IMR-90 (cell line): ENCODE measurements around the gene TNS3.

Source experiments
- BHLHE40 ChIP-seq: fragments of 150-350 bp; IDR thresholded peaks from 2 replicates; pipeline ENCODE4 v1.6.1; 2016; ENCODE audit warnings: mild to moderate bottlenecking, low read depth, low read length
- CHD1 ChIP-seq: IDR thresholded peaks from 2 replicates; pipeline ENCODE4 v1.6.1; 2012; ENCODE audit warnings: low read depth, low read length, improper control_type of control experiment
- CTCF ChIP-seq: conservative IDR thresholded peaks from 2 replicates; pipeline ENCODE4 v1.5.1; 2012; ENCODE audit warnings: mild to moderate bottlenecking, low read depth, low read length, improper control_type of control experiment
- FOS ChIP-seq: fragments of 150-350 bp; IDR thresholded peaks from 2 replicates; pipeline ENCODE4 v1.6.1; 2016; ENCODE audit warnings: low read depth, low read length
- MAZ ChIP-seq: IDR thresholded peaks from 2 replicates; pipeline ENCODE4 v1.6.1; 2012; ENCODE audit warnings: low read depth, mild to moderate bottlenecking, low read length, improper control_type of control experiment, moderate library complexity, borderline replicate concordance
- POLR2A ChIP-seq: IDR thresholded peaks from 2 replicates; pipeline ENCODE4 v1.6.1; 2012; ENCODE audit warnings: mild to moderate bottlenecking, low read depth, low read length
- RAD21 ChIP-seq: IDR thresholded peaks from 2 replicates; pipeline ENCODE4 v1.6.1; 2012; ENCODE audit warnings: low read length, improper control_type of control experiment
- RCOR1 ChIP-seq: IDR thresholded peaks from 2 replicates; pipeline ENCODE4 v1.6.1; 2012; ENCODE audit warnings: mild to moderate bottlenecking, low read length, improper control_type of control experiment; ENCODE audit not compliant: insufficient replicate concordance
- SMC3 ChIP-seq: fragments of 150-350 bp; IDR thresholded peaks from 2 replicates; pipeline ENCODE4 v1.6.1; 2016; ENCODE audit warnings: low read depth, mild to moderate bottlenecking, antibody characterized with exemption, low read length, moderate library complexity
- TF ChIP-seq, protein P1 (sequence below): fragments of 150-350 bp; IDR thresholded peaks from 2 replicates; pipeline ENCODE4 v1.6.1; 2017; ENCODE audit warnings: mild to moderate bottlenecking, antibody characterized with exemption, low read length, low read depth
- TF ChIP-seq, protein P2 (sequence below): fragments of 150-350 bp; IDR thresholded peaks from 2 replicates; pipeline ENCODE4 v1.6.1; 2016; ENCODE audit warnings: low read depth, mild to moderate bottlenecking, low read length, moderate library complexity, borderline replicate concordance

DNA sequence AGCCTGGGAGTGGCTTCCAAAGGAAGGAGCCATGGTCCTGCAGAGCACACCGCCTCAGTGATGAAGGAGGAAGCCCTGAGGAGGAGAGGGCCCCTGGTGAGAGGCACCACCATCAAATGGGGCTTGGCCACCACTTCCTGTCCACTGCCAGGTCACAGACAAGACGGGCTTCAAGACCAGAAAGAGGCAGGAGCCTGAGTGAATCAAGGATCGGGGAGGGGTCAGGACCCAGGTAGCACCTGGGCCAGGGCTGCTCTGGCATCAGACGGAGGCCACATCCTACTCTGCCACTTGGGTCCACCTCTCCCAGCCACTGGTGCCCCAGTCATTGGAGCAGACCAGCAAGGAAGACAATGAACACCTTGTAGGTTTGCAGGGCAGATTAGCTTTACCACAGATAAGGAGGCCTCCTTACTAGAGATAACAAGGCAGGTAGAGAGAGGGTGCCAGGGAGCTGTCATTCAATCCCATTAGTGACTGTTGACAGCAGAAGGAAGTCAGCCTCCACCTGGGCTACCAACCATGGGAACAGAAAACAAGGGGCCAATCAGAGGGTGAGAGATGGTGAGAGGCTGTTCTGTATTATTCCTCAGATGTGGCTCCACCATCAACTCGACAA, 143.4 kb downstream of the TNS3 start:
- TF ChIP-seq CTCF = no peak
- TF ChIP-seq POLR2A = no peak
- no peak for TF ChIP-seq RAD21
- TF ChIP-seq, protein P1, sequence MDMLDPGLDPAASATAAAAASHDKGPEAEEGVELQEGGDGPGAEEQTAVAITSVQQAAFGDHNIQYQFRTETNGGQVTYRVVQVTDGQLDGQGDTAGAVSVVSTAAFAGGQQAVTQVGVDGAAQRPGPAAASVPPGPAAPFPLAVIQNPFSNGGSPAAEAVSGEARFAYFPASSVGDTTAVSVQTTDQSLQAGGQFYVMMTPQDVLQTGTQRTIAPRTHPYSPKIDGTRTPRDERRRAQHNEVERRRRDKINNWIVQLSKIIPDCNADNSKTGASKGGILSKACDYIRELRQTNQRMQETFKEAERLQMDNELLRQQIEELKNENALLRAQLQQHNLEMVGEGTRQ = no peak
- no peak for TF ChIP-seq MAZ
- no peak for TF ChIP-seq BHLHE40
- TF ChIP-seq SMC3 = no peak
- no peak for TF ChIP-seq CHD1
- TF ChIP-seq, protein P2, sequence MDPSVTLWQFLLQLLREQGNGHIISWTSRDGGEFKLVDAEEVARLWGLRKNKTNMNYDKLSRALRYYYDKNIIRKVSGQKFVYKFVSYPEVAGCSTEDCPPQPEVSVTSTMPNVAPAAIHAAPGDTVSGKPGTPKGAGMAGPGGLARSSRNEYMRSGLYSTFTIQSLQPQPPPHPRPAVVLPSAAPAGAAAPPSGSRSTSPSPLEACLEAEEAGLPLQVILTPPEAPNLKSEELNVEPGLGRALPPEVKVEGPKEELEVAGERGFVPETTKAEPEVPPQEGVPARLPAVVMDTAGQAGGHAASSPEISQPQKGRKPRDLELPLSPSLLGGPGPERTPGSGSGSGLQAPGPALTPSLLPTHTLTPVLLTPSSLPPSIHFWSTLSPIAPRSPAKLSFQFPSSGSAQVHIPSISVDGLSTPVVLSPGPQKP = no peak
- TF ChIP-seq RCOR1 = no peak
- no peak for TF ChIP-seq FOS
